ENCODE measurements around the gene ING5.

Gene ING5

DNA sequence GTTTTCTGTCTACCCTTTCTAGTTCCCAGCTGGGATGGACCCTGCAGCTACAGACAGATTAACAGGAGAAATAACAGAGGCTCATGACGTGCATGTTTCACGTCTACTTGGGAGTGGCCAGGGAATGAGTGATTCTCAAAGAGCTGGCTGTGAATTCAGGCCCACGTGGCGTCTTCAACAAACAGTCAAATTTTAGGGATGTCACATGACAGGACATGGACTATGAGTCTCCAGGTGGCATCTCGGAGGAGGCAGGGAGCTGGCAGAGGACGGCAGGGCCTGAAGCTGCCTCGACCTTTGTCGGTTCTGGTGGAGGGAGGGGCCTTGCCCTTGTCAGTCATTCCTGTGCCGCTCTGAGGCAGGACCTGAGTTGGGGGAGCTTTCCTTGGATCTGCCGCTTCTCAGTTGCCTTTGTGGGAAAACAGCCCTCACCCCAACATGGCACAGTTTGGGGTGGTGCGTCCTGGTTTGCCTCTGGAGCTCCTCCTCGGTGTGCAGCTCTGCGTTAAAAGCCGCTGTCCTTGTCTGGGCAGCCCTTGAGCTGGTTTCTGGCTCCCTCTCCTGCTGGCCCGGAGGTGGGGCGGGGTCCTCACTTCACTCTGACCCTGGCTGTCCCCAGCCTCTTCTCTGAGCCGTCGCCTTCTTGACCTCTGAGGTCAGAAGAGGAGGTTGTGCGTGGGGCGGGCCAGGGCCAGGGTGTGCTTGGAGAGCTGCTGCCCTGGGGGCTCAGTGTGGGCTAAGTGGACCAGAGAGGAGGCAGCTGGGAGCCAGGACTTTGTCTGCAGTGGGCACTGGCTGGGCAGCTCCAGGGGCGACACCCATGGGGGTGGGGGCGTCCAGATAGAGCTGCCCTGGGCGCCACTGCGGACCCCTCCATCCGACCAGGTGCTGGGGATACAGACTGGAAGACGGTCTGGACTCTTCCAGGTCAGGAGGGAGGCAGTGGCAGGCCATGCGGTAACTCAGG lies 62.7 kb downstream of the ING5 start:
- no peak for FAIRE-seq

DNA sequence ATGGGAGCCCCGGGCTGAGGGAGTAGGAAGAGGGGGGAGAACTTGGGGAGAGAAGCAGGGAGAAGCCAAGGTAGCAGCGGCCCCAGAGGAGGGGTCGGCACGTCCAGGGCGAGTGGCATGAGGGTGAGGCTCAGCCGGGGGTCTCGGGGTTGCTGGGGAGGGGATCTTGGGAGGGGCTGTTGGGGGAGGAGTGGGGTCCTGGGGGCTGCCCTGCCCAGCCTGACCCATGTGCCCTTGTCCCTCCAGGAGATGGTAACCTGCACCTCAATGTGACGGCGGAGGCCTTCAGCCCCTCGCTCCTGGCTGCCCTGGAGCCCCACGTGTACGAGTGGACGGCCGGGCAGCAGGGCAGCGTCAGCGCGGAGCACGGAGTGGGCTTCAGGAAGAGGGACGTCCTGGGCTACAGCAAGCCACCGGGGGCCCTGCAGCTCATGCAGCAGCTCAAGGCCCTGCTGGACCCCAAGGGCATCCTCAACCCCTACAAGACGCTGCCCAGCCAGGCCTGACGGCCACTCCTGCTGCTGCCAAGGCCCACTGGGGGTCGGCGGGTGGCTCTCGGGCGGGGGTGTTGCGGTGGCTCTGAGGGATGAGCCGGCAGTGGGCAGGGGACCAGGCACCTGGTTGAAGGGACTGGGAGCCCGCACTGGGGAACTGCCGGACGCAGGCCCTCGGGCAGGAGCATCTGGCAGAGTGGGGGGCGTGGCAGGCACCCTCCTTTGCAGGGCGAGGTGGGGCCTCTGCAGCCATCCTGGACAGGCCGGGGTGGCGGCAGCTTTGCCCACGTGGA lies 65.8 kb downstream of the ING5 start:
- no peak for FAIRE-seq

DNA sequence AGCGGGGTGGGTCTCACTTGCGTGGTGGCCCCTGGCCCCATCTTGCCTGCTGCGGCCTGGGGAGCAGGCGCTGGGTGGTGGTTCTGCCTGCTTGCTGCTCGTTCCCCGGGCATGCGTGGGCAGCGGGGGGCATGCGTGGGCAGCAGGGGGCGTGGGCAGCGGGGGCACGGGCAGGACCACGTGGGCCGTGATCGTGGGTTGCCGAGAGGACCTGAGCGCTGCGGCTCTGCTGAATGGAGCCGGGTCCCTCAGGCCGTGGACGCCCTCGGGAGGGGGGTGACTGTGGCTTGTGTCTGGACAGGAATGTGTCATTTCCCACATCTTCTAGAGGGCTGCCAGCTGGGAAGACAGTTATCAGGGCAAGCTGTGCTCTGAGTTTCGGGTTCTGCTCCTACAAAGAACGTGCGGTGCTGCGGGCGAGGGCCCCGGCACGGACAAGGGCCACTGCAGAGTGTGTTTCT lies 66.4 kb downstream of the ING5 start:
- no peak for FAIRE-seq

DNA sequence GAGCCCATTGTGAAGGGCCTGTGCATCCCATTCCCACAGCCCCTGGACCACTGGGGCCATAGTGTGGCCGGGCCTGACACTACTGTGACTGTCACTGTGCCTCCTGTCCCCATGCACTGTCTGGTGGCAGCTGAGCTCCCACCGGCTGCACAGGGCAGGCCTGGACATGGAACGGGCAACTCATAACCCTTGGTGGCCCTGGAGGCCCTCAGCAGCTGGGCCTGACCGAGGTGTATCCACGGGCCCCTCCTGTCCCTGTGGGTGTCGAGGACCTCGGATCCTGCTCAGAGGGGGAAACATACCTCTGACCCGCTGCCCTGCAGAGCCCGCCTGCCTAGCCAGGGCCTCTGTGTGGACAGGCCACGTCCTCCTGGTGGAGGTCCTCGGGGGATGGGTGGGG lies 67.0 kb downstream of the ING5 start:
- FAIRE-seq: no peak

DNA sequence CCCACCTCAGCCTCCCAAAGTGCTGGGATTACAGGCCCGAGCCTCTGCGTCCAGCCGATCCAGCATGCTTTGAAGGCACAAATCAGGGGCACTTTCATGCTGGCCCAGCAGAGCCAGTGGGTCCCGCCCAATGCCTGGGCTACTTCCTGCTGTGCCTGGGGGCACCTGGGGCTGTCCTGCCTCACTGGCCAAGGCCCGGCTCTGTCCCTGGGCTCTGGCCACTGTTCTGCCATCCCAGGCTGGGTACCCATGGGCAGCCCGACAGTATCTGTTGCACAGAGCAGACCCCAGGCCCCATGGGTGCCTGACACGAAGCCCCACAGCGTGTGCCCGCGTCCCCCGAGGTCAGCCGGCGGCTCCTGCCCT lies 68.0 kb downstream of the ING5 start:
- no peak for FAIRE-seq

DNA sequence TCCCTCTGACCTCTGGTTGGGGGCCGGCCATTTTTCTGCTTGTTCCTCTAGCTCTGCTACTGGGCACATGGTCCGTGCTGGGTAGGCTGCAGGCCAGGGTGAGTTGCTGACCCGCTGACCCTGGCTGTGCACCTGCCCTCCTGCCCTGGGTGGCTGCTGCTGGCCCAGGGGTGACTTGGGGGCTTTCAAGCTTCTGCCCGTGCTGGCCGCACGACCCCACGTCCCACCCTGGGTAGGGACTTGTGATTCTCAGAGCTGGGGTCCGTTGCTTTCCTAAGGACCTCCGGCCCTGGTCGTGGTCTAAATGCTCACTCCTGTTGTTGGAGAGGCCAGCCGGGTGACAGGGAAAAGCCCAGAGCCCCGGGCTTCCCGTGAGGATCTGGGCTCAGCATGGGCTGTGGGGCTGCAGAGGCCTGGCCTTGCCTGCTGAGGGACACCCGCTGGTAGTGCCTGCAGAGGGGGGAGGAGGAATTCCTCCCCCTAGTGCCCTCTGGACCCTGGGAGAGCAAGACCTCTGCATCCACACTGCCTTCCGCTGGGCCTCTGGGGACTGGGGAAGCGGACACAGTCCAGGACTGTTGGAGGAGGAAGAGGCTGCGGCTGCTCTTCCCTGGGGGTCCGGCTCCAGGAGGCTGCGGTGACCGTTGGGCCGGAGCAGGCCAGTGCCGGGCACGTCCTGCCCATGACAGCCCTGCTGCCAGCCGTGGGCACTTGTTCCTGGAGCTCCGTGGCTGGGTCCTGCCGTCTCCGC lies 68.5 kb downstream of the ING5 start:
- no peak for FAIRE-seq

DNA sequence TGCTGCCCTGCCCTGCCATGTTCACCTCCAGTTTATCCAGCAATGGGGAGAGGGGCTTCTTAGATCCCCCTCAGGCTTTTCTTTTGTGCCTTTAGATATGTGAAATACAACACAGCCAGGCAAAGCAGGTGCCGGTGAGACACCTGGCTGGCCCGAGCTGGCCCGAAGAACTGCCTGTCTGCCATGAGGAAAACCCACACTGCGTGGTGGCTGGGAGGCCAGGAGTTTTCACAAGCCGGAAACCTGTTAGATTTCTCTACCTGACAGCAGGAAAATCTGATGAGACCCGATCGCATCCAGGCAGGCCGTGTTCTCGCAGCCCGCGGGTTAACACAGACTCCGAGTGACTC lies 69.1 kb downstream of the ING5 start:
- FAIRE-seq: no peak

DNA sequence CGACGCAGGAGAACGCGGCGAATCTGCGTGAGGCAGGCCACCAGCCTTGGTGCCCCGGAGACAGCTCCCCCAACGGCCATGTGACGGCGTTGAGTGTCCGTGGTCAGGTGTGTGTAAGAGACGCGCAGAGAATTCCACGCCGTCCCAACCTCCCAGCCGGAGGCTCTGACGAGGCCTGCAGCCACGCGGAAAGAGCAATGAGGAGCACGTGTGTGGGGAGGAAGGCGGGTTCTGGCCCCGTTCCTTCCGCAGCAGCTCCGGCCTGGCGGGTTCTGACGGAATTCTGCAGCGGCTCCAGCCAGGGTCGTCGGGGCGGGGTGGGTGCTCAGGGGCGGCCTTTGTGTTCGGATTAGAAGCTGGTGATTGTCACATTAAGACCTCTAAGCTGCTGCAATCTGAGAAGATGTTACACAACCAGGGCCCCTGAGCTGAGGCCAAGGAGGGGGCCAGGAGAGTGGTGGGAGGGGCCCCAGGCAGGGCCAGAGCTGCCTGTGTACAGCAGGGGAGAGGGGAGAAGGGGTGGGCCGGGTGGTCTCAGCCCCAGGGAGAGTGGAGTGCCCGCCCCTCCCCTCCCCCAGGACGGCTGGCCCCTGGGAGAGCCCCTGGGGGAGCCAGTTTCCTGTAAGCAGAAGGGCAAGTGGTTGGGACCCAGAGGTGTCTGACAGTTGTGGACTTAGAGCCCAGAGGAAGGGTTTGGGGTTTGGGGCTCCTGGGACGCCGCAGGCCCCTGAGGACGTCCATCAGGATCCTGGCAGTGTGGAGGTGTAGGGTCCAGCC lies 69.6 kb downstream of the ING5 start:
- FAIRE-seq: no peak

DNA sequence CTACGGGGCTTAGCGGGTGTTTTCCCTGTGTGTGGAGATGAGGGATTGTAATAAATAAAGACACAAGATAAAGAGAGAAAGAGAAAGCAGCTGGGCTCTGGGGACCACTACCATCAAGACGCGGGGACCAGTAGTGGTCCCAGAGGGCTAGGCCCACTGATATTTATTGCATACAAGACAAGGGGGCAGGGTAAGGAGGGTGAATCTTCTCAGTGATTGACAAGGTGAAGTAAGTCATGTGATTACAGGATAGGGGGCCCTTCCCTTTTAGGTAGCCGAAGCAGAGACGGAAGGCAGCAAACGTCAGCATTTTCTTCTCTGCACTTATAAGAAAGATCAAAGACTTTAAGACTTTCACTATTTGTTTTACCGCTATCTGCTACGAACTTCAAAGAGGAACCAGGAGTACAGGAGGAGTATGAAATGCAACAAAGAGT lies 70.2 kb downstream of the ING5 start:
- no peak for FAIRE-seq

DNA sequence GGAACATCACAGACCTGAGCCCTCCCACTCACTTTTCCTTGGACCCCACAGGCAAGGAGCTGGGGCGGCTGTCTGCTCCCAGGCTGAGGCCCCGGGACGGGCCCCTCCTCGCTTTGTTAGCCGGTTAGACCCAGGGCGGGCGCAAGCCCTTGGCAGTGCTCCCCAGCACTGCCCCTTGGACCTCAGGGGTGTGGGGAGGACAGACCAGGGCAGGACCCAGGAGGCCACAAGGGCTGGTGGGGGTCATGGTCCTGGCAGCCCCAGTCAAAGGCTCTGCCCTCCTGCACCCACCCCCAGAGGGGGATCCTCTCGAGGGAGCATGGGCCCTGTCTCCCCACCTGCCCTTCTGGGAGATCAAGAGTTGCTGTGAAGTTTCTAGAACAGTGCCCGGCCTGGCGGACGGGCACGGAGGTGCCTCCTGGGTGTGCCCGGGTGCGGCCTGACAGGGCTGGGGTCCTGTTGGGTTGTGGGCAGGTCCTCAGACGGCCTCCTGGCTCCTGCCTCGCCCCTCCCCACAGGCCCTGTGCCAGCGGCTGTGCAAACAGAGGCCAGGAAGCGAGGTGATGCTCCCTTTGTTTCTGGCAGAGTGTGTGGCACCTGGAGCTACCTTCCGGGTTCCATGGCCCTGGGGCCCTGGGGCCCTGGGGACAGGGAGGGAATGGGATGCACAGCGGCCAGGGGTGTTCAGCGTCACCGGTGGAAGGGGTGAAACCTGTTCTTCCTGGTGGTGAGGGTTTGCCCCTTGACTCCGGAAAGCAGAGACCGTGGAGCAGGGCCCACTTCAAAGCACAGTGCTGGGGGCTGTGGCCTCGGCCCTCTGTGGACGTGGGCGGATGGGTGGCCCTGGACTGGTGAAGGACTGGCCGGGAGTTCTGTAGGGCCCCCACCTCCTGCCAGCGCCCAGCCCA lies 71.9 kb downstream of the ING5 start:
- no peak for FAIRE-seq

DNA sequence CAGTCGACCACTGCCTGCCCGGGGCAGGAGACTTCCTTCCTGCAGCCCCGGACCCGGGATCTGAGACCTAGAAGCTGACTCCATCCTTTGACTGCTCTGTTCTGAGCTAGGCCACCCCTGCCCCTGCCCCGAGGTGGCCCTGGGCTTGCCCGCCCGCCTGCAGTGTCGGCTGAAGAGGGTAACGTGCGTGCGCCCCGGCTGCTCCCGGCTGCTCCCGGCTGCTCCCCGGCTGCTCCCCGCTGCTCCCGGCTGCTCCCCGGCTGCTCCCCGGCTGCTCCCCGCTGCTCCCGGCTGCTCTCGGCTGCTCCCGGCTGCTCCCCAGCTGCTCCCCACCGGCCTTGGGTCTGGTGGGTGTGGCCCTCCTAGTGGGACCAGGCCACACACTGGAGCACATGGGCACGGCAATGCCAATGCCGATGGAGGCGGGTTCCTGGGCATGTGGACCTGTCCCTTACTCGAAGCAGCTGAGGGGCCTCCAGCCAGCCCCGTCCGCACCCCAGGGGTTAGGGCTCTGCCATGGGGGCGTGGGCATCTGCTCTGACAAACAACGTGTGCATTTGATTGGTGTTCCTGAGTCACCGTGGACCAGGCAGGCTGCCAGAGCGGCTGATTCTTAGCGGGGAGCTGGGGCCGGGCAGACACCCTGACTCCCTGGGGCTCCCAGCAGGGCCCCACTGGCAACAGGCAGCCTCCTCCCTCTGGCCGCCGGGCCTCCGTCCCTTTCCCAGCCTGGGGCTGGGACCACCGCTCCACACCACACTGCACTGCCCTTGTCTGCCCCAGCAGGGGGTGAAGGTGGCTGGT lies 72.8 kb downstream of the ING5 start:
- no peak for FAIRE-seq

DNA sequence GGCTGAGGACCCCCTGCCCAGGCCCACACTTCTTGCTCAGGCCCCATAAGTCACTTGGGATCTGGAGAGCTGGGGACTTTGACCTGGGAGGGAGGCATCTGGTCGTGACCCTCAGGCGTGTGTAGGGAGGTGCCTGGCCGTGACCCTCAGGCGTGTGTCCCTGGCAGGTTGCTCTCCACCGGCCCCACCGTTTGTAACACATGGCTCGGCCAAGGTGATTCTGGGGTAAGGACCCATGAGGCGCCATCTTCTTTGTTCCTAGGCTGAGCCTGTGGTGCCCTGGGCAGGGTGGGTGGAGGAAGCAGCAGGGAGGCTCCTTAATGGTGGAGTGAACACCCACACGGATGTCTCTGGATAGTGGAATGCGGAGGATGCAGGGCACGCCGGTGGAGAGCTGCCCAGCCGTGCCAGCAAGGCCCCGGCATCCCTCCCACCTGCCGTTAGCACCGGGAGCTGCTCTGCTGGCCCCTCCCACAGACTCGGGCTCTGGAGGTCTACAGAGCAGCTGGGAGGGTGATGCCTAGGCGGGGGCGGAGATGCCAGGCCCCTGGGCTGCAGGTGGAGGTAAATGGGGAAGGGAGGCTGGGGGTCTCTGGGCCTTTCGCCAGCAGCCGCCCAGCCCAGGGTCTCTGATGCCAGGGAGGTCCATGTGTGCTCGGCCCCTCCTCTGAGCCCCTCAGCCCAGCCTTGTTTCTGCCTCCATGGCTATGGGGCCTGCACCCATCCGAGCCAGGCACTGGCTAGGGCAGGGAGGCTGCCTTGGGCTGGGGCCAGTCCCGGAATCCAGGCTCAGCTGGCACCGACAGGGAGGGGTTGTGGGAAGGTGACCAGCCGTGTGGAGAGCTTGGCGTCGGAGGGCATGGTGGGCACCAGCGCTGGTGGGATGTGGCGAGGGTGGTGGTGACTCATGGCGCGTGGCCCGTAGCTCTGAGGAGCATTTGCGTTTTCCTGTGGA lies 73.7 kb downstream of the ING5 start:
- no peak for FAIRE-seq

DNA sequence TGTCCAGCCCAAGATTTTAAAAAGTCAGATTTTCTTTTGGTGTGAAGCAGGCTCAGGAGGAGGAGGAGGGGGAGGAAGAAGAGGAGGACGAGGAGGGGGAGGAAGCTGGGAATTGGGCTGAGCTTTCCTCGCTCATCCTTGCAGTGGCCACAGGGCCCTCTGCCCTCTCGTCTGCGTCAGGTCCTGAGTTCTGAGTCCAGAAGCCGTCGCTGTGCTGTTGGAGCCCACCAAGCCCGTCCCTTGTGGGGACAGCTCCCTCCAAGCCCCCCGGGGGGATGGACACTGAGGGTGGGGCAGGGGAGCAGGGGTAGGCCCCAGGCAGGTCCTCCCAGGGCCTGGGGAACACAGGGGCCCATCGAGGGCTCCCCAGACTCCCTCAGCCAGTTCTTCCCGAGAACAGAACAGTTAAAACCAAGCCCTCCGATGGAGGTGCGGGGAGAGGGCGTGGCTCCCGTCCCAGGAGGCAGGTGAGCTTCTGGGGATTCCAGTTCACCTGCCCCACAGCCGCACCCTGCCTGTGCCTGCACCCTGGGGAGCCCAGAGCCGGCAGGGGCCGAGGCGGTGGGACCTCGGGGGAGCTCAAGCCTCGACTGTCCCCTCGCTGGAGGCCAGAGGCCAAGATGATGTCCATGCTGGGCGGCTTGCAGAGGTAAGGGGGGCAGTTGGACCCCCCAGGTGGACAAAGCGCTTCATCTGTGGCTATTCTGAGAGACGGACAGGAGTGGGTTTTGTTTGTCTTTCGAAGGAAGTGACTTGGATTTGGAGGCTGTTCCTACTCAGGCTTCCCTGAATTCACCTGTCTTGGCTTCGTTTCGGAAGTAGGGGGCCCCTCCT lies 74.7 kb downstream of the ING5 start, which contains the start of gene GAL3ST2:
GAL3ST2 (plus strand) TSS at position 487 of the 834 bp plus-strand sequence; CDS start at position 621, 134 bp downstream.
- no peak for FAIRE-seq

DNA sequence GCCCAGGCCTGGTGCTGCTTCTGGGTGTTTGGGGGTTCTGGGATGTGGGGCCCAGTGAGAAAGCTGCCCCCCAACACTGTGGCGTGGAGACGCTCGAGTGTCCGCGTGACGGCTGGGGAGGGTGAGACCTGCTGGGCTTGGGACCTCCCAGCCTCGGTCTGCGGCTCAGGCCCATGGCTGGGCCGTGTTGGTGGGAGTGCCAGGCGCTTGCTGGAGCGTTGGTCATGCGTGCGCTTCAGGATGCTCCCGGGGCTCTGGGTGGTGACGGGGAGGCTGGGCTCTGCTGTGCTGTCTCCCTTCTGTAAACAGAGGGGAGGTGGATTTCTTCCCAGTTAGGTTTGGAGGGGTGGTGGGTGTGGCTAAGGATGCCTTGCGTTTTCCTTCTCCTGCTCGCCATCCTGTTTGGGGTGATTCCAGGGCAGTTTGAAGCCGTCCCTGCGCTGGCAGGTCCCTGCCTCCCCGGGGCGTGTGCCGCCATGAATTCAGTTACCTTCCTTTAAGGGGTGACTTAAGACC lies 75.4 kb downstream of the ING5 start:
- no peak for FAIRE-seq

DNA sequence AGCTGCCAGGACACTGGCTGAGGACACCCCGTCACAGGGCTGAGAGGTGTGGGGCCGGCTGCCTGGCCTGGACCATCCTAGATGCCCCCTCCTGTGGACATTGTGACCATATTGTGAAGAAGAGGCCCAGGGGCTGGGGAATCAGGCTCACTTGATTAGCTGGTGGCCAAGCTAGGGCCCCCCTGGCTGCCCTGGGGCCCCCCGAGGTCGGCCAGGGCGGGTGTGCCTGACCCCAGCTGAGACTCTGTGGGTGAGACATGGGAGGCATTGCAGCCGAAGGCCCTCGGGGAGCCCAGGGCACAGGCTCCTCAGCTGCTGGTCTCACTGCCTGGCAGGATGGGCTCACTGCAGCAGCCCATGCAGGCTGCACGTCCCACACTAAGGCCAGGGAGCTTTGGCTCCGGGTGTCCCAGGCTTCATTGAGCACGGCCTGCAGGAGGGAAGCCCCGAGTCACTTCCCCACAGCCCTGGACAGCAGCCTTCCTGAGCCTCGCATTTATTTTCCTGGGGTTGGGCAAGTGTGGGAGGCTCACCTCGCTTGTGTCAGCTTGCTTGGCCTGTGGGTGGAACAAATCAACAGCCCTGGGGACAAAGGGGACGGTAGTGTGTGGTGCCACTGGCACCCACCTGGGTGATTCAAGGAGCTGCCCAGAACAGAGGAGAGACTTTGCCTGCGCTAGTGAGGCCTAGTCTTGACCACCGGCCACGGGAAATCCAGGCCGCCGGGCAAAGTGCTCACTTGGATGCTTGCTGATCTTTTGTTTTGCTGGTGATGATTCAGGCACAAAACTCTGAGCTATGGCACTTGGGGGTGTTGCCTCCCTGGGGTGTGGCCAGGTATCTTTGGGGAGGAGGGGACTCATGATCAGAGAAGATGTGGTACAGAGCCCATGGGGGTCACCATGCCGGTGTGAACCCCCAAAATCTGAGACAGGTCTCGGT lies 76.1 kb downstream of the ING5 start:
- FAIRE-seq: no peak

Measured in G401.6 (cell line).